NCI-H187 (cell line): ENCODE data around the gene NCAPG2.
A peak's percentile ranks its signal among the peaks of the same experiment; 100 is the strongest.

Source experiments
- DNase-seq, 2 experiments: peaks; one replicate each; lab custom pipeline; 2025; lab: John Stamatoyannopoulos, UW

Gene NCAPG2

GRCh38 chr7:158601090-158601489 is 103.5 kb downstream of the NCAPG2 start:
- DNase-seq, result no peak

DNA sequence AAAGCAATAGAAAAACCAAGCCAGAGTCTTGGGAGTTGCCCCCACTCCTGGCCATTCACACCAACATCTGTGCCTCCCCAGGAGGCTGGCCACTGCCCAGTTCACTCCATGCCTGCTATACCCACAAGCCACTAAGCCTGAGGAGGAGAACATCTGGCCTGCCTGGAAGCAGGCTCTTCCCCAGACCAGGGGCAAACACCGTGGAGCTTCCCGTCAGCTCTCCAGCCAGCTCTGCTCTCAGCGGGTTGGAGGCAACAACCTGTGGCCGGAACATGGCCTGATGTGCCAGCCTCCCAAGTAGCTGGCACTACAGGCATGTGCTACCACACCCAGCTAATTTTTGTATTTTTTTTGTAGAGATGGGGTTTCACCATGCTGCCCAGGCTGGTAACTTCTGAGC is 107.9 kb downstream of the NCAPG2 start:
- no peak for DNase-seq

- DNase-seq, result no peak
Observed at GRCh38 chr7:158596309-158596708, 108.3 kb downstream of the NCAPG2 start.

DNA sequence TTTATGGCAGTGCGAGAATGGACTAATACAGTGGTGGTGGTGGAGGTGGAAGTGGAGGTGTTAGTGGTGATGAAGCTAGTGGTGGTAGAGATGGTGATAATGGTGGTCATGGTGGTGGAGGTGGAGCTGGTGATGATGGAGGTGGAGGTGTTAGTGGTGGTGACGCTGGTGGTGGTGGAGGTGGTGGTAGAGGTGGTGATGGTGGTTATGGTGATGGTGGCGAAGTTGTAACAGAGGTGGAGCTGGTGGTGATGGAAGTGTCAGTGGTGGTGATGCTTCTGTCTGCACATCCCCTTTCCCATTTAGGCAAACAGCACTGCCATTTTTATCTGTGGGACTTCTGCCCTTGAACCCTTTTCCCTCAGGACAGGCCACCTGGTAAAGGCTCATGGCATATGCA is 109.5 kb downstream of the NCAPG2 start:
- DNase-seq, result no peak

- DNase-seq, result no peak
Observed at GRCh38 chr7:158592541-158592940, 112.1 kb downstream of the NCAPG2 start.

GRCh38 chr7:158591944-158592343 is 112.7 kb downstream of the NCAPG2 start:
- DNase-seq, result no peak

- no peak for DNase-seq
Observed at GRCh38 chr7:158590181-158590530, 114.4 kb downstream of the NCAPG2 start.

GRCh38 chr7:158589653-158590052 is 115.0 kb downstream of the NCAPG2 start:
- DNase-seq, result no peak

GRCh38 chr7:158588878-158589442 is 115.6 kb downstream of the NCAPG2 start:
- DNase-seq, result no peak

GRCh38 chr7:158588085-158588877 is 116.3 kb downstream of the NCAPG2 start:
- no peak for DNase-seq

DNA sequence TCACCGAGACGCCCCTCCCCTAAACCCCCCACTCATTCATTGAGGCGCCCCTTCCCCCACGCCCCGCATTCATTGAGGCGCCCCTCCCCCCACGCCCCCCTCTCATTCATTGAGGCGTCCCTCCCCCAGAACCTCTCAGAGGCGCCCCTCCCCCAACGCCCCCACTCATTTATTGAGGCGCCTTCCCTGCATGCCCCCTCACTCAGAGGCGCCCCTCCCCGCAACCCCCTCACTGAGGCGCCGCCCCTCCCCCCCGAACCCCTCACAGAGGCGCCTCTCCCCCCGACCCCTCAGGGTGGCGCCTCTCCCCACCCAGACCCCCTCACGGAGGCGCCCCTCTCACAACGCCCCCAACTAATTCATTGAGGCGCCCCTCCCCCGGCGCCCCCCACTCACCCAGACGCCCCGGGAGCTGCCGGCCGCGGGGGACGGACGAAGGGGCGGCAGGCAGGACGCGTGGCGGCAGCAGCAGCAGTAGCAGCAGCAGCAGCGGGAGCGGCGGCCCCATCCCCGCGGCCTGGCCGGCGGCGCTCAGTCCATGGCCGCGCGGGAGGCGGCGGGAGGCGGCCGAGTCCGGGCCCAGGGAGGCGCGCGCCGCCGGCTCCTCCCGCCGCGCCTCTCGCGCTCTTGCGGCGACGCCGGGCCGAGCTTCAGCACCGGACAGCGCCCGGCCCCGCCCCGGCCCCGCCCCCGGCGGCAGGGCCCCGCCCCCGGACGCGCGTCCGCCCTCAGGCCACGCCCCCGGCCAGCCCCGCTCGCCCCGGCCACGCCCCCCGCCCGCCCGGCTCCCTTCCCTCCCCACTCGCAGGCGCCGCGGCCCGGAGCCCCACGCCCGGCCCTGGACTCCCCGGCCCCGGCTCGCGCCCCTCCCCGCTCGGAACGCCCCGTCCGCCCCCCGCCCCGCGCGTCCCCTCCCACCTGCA is 117.2 kb downstream of the NCAPG2 start, which contains the start of gene PTPRN2:
TSS of gene PTPRN2 (minus strand) at position 662 of the 923 bp plus-strand sequence.
- peak; percentile 30 to 83 for DNase-seq

DNA sequence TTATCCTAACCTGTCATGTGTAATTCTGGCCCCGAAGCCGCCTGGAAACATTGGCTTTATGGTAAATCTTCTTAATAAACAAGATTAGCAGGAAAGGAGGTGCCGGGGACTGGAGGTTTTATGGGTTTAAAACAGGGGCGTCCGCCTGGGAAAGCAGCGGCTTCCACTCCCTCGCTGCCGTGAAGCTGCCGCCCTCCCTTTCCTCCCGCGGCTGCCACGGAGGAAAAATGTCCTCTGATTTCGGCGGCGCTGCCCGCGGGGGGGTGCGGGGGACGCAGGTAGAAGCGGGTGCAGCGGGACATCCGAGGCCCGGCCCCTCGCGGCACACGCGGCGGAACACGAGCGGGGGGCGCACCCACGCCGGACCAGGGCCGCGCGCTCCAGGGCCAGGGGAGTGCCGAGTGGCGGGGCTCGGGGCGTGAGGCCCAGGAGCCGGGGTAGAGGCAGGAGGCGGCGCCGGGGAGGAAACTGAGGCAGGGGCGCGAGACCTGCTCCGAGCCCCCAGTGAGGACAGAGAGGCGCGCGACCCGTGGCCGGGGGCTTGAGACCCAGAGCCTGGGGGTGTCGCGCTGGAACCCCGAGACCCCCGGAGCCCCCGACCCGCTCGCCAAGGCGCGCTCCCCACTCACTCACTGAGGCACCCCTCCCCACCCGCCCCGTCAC is 118.0 kb downstream of the NCAPG2 start:
- no peak for DNase-seq

DNA sequence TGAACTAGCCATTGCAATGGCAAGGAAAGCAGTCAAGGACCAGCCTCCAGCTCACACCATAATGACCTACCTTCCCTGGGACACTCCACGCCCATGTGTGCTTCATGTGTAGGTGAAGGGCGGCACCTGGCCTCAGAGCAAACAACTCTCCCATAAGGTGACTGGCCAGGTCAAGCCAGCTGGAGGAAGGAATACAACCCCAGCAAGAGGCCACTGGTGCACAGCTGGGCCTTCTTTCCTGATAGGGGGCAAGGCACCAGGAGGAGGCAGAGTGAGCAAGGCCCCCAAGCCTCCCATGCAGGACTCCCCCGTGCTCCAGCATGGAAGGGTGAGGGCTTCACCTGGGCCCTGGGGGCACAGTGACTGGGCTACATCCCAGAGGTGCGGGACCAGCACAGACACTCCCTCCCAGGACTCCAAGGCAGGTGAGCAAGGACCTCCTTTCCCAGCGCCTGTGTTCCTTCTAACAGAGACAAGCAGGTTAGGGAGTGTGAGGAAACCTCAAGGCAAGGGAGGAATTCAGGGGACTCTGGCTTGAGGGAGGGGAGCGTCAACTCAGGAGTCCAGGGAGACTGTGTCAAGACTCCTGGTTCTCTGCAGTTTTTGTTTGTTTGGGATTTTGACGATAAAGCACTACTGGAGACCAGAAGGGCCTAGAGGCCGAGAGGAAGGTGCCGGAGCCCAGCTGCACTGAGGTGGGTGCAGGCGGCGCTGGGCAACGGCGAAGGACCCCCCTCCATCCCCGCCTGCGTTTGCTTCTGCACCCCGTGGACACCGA is 118.7 kb downstream of the NCAPG2 start:
- no peak for DNase-seq

- DNase-seq, result no peak
Observed at GRCh38 chr7:158584407-158584806, 120.2 kb downstream of the NCAPG2 start.

DNA sequence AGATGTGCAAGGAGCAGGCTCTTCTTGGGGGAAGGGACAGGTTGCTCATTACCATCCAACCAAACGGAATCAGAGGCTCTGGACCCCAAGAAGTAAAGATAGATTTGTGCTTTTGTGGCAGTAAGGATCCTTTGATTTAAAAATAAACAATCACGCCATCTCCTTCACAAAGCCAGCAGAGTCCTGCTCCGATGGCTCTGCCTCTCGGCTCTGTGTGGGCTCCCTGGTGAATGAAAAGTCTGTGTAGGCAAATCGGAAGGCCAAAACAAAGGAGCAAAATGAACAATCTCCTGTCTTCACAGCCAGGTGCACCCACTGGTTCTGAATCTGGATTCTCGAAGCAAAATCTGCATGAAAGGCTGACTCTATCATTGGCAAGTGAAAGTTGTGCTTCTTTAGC is 120.8 kb downstream of the NCAPG2 start:
- no peak for DNase-seq

DNA sequence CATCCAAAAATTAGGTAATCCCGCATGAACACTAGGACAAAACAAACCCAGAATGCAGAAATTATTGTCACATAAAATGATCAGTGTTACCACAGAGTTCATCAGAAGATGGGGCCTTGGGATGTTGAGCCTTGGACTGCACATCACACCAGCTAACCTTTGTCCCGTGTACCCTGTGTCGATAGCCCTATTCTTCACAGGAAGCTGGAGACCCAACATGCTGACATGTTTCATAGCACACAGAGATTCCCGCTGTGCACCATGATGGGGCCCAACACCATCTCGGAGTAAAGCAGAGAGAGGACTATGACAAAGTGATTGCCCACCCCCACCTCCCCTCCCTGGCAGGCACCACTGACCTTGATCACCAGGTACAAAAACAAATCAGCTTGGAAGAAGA is 121.5 kb downstream of the NCAPG2 start:
- no peak for DNase-seq

GRCh38 chr7:158582089-158582456 is 122.5 kb downstream of the NCAPG2 start:
- peak; percentile 57 to 86 for DNase-seq

DNA sequence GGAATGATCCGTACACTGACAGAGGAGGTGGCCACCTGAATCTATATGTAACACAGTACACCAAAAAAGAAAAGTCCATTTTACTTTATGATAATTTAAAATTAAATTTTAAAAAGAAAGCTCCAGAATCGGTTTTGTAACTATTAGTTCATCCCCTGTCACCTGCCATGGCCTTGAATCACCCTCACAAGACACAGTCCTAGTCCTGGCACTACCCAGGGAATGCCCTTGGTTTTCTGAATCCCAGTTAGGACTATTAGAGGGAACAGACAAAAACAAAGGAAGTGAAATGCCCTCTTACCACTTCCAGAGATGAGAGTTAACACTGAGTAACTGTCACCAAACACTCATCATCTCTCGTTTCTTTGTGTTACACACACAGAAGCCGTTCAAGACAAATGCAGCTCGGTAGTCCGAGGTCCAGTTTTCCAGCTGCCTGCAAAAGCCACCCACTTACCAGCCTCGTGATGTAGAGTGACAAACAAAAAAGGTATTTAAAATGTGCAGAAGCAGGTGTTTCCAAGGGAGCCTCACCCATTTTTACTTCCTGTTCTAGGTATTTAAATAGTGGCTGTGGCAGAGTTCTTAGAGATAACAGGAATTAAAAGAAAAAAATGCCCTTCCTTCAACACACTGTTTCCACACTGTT is 123.0 kb downstream of the NCAPG2 start:
- DNase-seq, result peak; percentile 69 to 86
